OCI-LY7 (cell line): Measurements from ENCODE around the gene MRRF. TPM values are rescaled to one million over a fixed set of nuclear protein-coding genes. Genes with fewer than 3 reads are reported as not detected.

Experiments
- BruUV-seq: library from RNA; stranded (reverse); fragments of 400-500 nt; replicated peaks from 2 replicates; lab custom pipeline; 2021; lab: Mats Ljungman, UMichigan
- CTCF ChIA-PET: fragments of 300-600 bp; sonication (Branson Sonifier 250); formaldehyde crosslinking; loops from one replicate; lab custom pipeline; 2022; ENCODE audit warnings: antibody characterized with exemption; ENCODE audit not compliant: unreplicated experiment; lab: Charles Lee
- POLR2A ChIA-PET: fragments of 300-600 bp; sonication (Branson Sonifier 250); formaldehyde crosslinking; loops from one replicate; lab custom pipeline; 2022; ENCODE audit warnings: antibody characterized with exemption; lab: Charles Lee
- DNase-seq: peaks from one replicate; pipeline ENCODE4 v3.0.0-alpha.2; 2015; ENCODE audit warnings: low spot score
- H2AFZ ChIP-seq: fragments of 200-600 bp; sonication (generic), shearing (Covaris generic); 2 replicates; pipeline ENCODE4 v1.6.1; 2014; ENCODE audit warnings: mild to moderate bottlenecking, antibody characterized with exemption, low read length, moderate library complexity
- H3K27ac ChIP-seq: fragments of 200-600 bp; sonication (generic); 2 replicates; pipeline ENCODE4 v1.5.1; 2014; ENCODE audit warnings: mixed run types, low read depth, mild to moderate bottlenecking, moderate library complexity, low read length, inconsistent platforms; ENCODE audit not compliant: poor library complexity, severe bottlenecking
- H3K36me3 ChIP-seq: fragments of 200-600 bp; sonication (generic); 2 replicates; pipeline ENCODE4 v1.6.1; 2014; ENCODE audit warnings: mild to moderate bottlenecking, antibody characterized with exemption, low read length, moderate library complexity, mixed read lengths; ENCODE audit not compliant: insufficient read depth
- H3K4me1 ChIP-seq: fragments of 200-600 bp; sonication (generic); 2 replicates; pipeline ENCODE4 v1.5.1; 2014; ENCODE audit warnings: mild to moderate bottlenecking, low read length; ENCODE audit not compliant: insufficient read depth, poor library complexity, severe bottlenecking
- H3K4me2 ChIP-seq: fragments of 200-600 bp; sonication (generic); 2 replicates; pipeline ENCODE4 v1.6.1; 2014; ENCODE audit warnings: mild to moderate bottlenecking, low read length
- H3K4me3 ChIP-seq: fragments of 200-600 bp; sonication (generic); 2 replicates; pipeline ENCODE4 v1.5.1; 2014; ENCODE audit warnings: mild to moderate bottlenecking, low read depth, low read length; ENCODE audit not compliant: poor library complexity, severe bottlenecking
- H3K79me2 ChIP-seq: fragments of 200-600 bp; sonication (generic); 2 replicates; pipeline ENCODE4 v1.6.1; 2016; ENCODE audit warnings: low read depth, mild to moderate bottlenecking, low read length, moderate library complexity, mixed read lengths; ENCODE audit not compliant: insufficient read depth
- H3K9me2 ChIP-seq: fragments of 200-600 bp; sonication (generic); 2 replicates; pipeline ENCODE4 v1.6.1; 2016; ENCODE audit warnings: mild to moderate bottlenecking, low read length, mixed read lengths; ENCODE audit not compliant: insufficient read depth
- H3K9me3 ChIP-seq: fragments of 200-600 bp; sonication (generic); 2 replicates; pipeline ENCODE4 v1.6.1; 2014; ENCODE audit warnings: mild to moderate bottlenecking, mixed run types, low read length, mixed read lengths
- H4K20me1 ChIP-seq: fragments of 200-600 bp; sonication (generic); 2 replicates; pipeline ENCODE4 v1.6.1; 2014; ENCODE audit warnings: mild to moderate bottlenecking, antibody characterized with exemption, low read length, moderate library complexity, mixed read lengths; ENCODE audit not compliant: insufficient read depth
- EZH2phosphoT487 ChIP-seq: fragments of 200-600 bp; sonication (generic); IDR thresholded peaks from 2 replicates; pipeline ENCODE4 v1.6.1; 2018; ENCODE audit warnings: low read depth, borderline replicate concordance, mild to moderate bottlenecking, mixed run types, antibody characterized with exemption, low read length, moderate library complexity, mixed read lengths
- intact Hi-C: fragments of 100-400 bp; cut with micrococcal nuclease; formaldehyde crosslinking; loops from one replicate; pipeline ENCODE4 v1.10.0; 2022; ENCODE audit not compliant: unreplicated experiment
- total RNA-seq, 2 experiments: library from RNA; depleted of rRNA in 1 of 2; stranded (reverse); fragments of >200 nt in 1 of 2; shearing (Covaris generic) in 1 of 2; gene quantifications; 2 replicates each; pipeline ENCODE4 v1.2.3, GENCODE V29; 2014 to 2022
- TF ChIP-seq, protein P1 (sequence below): fragments of 200-600 bp; sonication (generic); conservative IDR thresholded peaks from 2 replicates; pipeline ENCODE4 v1.5.1; 2014; ENCODE audit warnings: mild to moderate bottlenecking, antibody characterized with exemption, low read length, moderate library complexity, mixed read lengths

The MRRF gene
- total RNA-seq, 2 experiments from 2014 or later, result 46.1 to 53.2 TPM

DNA sequence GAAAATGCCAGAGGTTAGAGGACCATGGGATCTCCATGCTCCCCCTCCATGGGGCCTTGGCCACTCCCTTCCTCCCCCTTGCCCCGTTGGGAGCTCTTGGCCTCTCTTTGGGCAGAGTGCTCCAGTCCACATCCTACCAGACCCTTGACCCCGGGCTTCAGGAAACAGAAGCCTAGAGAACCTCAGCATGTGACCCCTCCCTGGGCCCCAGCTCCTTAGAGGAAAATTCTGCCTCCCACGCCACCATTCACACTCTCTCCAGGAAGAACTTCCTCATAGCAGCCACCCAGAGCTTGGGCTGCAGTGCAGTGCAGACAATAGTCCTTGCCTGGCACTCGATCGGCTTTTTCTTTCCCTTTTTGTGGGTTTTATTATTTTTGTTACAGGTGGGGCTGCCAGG is 41.9 kb upstream of the MRRF start:
- ChIA-PET POLR2A (no interaction called here), CTCF (no interaction called here)
- Histone ChIP-seq H3K9me3 (no peaks in the 10 kb centered on the region), H3K79me2 (no peaks in the 10 kb centered on the region), H3K9me2 (no peaks in the 10 kb centered on the region), H3K4me1 (no peaks in the 10 kb centered on the region), H2AFZ (no peak overlapping the region), H4K20me1 (no peaks in the 10 kb centered on the region), H3K27ac (no peak overlapping the region), H3K36me3 (no peaks in the 10 kb centered on the region), H3K4me3 (no peak overlapping the region), H3K4me2 (no peak overlapping the region)
- no peak for DNase-seq
- BruUV-seq, result no TSS peak
- no peak for TF ChIP-seq EZH2phosphoT487
- TF ChIP-seq, protein P1, sequence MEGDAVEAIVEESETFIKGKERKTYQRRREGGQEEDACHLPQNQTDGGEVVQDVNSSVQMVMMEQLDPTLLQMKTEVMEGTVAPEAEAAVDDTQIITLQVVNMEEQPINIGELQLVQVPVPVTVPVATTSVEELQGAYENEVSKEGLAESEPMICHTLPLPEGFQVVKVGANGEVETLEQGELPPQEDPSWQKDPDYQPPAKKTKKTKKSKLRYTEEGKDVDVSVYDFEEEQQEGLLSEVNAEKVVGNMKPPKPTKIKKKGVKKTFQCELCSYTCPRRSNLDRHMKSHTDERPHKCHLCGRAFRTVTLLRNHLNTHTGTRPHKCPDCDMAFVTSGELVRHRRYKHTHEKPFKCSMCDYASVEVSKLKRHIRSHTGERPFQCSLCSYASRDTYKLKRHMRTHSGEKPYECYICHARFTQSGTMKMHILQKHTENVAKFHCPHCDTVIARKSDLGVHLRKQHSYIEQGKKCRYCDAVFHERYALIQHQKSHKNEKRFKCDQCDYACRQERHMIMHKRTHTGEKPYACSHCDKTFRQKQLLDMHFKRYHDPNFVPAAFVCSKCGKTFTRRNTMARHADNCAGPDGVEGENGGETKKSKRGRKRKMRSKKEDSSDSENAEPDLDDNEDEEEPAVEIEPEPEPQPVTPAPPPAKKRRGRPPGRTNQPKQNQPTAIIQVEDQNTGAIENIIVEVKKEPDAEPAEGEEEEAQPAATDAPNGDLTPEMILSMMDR, result no peak
- intact Hi-C loops, result no loop called here

DNA sequence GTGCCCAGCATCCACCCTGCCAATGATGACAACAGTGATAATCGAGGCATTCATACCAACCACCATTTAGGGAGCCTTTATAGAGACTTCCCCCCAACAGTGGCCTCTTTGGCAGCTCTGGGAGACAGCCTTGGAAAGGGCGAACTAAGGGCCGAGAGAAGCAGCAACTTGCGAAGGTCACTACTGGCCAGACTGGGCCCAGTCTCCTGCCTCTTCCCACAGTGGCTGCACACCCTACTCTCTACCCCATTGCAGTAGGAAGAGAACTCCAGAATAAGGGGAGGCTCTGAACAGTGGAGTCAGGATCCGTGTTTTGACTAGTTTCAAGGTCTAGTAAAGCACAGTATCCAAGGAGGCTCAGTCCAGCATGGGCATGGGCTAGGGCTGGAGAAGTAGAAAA is 41.2 kb upstream of the MRRF start:
- intact Hi-C loops, result no loop called here
- Histone ChIP-seq H3K79me2 (no peaks in the 10 kb centered on the region), H4K20me1 (no peaks in the 10 kb centered on the region), H3K4me1 (no peaks in the 10 kb centered on the region), H2AFZ (no peak overlapping the region), H3K27ac (no peak overlapping the region), H3K36me3 (no peaks in the 10 kb centered on the region), H3K4me3 (no peak overlapping the region), H3K4me2 (no peak overlapping the region), H3K9me2 (no peaks in the 10 kb centered on the region), H3K9me3 (no peaks in the 10 kb centered on the region)
- no peak for DNase-seq
- TF ChIP-seq EZH2phosphoT487, result no peak
- TF ChIP-seq, protein P1, result no peak
- POLR2A ChIA-PET, result no interaction called here
- no TSS peak for BruUV-seq
- CTCF ChIA-PET, result no interaction called here

DNA sequence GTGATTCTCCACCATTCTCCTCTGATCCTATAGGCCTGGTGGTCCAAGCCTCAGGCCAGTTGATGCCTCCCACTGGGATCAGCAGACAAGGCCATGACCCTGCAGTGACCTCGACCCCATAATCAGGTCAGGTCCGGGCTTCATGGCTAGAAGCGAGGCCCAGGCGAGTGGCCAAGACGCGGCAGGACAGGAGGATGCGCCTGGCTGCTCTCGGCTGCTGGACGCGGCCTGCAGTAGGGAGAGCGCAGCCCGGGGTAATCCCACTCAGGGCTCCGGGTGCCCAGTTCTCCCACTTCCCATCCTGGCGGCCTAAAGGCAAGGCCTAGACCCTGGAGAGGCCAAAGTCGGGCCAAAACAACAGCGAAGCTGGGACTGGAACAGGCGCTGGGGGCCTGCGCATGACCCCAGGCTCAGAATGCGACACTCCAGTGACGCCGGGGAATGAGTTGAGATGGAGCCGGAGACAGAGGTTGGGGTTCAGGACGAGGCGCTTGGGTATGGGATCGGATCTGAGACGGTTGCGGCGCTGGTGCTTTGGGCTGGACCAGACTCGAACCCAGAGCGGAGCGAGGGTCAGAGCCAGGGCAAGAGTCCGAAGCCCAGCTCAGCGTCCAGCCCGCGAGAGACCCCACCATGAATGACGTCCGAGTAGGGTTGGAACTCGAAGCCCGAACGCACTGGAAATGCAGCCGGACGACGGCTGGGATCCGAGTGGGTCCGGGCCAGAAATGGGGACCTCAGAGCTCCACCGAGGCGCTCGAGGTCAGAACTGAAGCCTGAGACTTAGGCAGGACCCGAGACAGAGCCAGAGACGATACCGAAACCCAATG is 39.2 kb upstream of the MRRF start:
- no TSS peak for BruUV-seq
- no peak overlapping the region for H3K4me3 ChIP-seq
- POLR2A ChIA-PET, result no interaction called here

More for the DNA sequence above, 39.2 kb upstream of the MRRF start:
- H3K9me3 ChIP-seq, result no peaks in the 10 kb centered on the region
- no peaks in the 10 kb centered on the region for H4K20me1 ChIP-seq
- no peak overlapping the region for H2AFZ ChIP-seq
- H3K79me2 ChIP-seq, result no peaks in the 10 kb centered on the region
- no peak for DNase-seq
- H3K4me1 ChIP-seq, result no peaks in the 10 kb centered on the region
- no peaks in the 10 kb centered on the region for H3K36me3 ChIP-seq
- H3K27ac ChIP-seq, result no peak overlapping the region
- CTCF ChIA-PET, result no interaction called here
- H3K9me2 ChIP-seq, result no peaks in the 10 kb centered on the region
- TF ChIP-seq EZH2phosphoT487, result no peak
- intact Hi-C loops, result no loop called here
- H3K4me2 ChIP-seq, result no peak overlapping the region
